ENCODE data around the gene IL17A.
"Not testable (repeated sequence)": the region's sequence is repeated elsewhere in the genome, so short reads cannot be mapped to it uniquely, and the experiment has no call there.

Gene IL17A

DNA sequence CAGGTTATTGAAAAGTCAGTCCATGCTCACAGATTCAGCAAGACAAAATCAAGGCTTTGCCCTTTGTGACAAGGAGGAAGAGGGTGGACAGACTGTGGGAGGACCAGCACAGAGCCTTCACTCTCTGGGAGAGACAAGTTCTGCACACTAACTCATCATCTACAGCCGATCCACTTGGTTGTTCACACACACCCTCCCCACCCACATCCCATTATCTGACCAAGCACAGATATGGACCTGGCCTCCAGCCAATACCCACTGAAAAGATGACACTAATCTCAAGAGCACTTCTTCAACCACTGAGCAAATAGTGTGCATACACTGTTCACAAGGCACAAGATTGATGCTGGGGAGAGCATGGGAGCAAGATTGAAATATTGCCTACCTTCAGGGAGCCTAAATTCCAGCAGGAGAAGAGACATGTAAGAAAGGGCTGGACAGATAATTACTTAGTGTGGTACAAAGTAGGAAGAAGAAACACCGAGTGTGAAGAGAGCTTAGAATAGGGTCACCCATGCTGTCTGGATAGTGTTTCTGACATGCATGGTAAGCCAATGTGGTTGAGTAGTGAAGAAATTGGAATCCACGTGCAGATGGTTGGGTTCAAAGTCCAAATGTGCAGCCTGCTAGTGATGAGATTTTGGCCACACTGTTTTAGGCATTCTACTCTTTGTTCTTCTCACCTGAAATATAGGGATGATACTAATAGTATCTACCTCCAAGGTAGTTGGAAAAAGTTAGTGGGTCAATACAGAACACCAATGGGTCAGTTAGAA is 21.7 kb upstream of the IL17A start:
- no peak for DNase-seq

GRCh38 chr6:52167267-52167666 is 18.9 kb upstream of the IL17A start:
- DNase-seq: no peak

GRCh38 chr6:52168351-52168750 is 17.8 kb upstream of the IL17A start:
- not testable (repeated sequence) for DNase-seq

- no peak for DNase-seq
These were observed 12.1 kb upstream of the IL17A start for GRCh38 chr6:52174118-52174517.

- DNase-seq: peak; percentile 23
These were observed 9.6 kb upstream of the IL17A start for GRCh38 chr6:52176550-52176949.

- no peak for DNase-seq
These were observed 8.2 kb upstream of the IL17A start for GRCh38 chr6:52177961-52178360.

DNA sequence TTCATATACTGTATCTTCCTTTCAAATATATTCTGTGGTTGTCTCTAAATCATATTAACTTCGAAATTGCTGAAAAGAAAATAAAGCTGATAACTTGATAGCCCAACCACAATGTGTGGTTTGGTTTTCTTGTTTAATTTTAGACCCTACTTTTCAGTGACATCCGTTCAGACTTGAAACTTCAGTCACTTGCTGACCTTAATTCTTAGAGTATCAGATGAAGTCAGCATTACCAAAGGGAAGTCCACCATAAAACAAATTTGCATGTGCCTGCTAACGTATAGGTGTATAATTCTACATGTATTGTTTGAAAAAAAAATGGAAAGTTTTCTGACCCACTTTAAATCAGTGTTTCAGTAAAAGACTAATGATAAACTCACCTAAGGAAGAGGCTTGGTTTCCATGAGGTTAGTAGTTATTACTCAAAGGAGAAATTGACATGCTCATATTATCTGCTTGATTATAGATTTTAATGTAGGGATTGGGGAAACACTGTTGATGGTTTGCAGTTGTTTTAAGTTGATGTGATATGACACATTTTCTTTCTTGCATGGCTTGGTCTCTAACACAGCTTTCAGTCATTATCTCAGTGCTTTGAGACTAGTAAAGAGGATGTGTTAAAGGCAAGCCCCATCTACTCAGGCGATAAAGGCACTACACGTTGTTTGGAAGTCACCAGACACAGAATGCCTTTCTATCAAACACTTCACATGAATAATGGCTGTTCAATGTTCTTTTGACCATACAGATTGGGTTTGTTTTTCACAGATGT is 5.2 kb upstream of the IL17A start:
- no peak for DNase-seq

DNA sequence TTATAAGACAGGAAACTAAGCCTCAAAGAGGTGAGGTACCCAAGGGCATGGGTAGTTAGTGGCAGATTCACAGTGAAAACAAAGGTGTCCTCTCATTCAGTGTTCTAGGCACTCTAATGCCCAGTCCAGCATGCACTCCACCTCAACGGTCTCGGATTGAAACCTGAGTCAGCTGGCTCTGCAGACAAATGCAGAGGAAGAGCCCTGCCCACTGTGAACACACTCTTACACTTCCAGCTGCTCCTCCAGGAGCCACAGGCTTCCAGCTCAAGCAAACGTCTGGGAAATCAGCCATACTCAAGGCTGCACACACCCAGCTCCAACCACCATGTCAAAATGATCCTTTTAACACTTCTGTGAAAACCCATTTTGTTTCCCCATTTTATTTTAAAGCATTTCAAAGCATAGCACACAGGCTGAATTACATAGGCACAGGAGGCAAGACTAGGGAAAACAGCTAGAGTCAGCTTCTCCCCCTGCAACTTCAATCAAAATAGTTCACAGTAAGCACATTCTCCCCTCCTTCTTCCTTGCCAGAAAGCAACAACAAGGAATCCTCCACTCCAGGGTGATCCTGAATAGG is 3.0 kb upstream of the IL17A start:
- DNase-seq: no peak

- no peak for DNase-seq
These were observed 305 bp downstream of the IL17A start for GRCh38 chr6:52186480-52186879.

- no peak for DNase-seq
These were observed 923 bp downstream of the IL17A start for GRCh38 chr6:52187098-52187497.

DNA sequence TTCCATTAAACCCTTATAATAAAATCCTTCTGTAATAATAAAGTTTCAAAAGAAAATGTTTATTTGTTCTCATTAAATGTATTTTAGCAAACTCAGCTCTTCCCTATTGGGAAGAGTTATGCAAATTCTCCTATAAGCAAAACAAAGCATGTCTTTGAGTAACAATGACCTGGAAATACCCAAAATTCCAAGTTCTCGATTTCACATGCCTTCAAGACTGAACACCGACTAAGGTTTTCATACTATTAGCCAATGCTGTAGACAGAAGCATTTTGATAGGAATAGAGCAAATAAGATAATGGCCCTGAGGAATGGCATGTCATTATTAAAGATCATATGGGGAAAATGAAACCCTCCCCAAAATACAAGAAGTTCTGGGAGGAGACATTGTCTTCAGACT is 3.8 kb downstream of the IL17A start:
- no peak for DNase-seq

DNA sequence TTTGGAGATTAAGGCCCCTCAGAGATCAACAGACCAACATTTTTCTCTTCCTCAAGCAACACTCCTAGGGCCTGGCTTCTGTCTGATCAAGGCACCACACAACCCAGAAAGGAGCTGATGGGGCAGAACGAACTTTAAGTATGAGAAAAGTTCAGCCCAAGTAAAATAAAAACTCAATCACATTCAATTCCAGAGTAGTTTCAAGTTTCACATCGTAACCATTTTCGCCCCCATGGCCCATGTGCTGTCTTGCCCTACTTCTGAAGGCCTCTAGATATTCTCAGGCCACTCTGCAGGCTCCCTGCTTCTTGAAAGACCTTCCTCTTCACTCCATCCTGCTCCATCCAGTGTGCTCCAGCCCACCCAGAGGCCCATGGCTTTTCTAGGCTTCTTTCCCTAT is 4.2 kb downstream of the IL17A start:
- no peak for DNase-seq

DNA sequence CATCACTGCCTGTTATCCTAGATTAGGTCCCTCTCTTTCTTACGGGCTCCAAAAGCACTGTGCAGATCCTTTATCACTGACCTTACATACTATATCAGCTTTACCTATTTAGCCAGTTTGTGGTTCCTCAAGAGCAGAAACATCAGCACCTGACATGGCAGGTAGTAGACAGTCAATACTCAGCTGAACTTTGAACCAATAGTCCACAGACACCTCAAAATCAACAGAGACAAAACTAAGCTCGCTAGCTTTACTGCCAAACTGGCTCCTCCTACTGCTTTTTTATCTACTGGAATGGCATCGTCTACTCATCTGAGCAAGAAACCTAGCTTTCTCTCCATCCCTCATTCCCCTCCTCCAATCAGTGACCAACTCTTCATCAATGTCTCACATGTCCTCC is 5.6 kb downstream of the IL17A start:
- no peak for DNase-seq

DNA sequence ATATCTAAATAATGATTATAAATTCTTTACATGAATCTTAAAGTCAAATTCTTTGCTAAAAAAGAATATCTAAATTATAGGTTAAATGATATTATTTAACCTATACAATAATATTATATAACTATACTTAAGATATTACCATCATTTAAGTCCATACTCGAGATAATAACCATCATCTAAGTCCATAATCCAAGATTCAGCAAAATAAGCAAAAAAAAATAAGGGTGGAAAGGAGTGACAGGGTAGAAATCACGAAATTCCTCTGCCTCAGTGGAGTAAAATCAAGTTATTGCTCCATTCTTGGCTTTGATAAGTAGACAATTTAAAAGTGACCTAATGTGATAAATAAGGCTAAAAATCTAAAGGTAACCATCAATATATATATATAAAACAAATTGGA is 9.7 kb downstream of the IL17A start:
- DNase-seq: no peak

- not testable (repeated sequence) for DNase-seq
These were observed 13.9 kb downstream of the IL17A start for GRCh38 chr6:52200088-52200487.

DNA sequence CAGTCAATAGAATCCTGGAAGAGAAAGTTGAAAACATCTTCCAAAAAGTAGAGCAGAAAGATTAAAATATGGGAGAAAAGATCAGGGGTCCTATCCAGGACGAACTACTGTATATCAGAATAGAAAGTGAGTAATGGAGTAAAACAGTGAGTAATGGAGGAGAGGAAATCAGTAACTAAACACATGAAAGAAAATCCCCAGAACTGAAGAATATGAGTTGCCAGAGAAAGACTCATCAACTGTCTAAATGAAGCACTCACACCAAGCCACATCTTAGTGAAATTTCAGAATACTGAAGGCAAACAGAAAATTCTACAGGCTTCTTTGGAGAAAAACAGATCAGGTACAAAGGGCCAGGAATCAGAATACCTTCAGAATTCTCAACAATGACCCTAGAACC is 14.9 kb downstream of the IL17A start:
- no peak for DNase-seq

DNA sequence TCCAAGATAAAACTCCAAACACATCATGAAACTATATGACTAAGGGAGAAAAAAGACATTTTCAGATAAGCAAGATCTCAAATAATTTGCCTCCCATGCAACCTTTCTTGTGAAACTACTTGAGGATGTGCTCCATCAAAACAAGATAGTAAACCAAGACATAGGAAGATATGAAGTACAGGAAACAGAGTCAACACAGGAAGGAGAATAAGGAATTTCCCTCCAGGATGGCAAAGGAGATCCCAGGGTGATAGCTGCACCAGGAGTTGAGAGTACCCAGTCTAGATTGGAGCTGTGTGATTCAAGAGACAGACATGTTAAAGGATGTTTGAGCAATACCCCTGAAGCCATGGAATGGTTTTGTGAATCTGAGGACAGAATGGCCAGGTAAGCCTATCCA is 15.3 kb downstream of the IL17A start:
- DNase-seq: no peak

- DNase-seq: no peak
These were observed 20.9 kb downstream of the IL17A start for GRCh38 chr6:52207066-52207465.

GRCh38 chr6:52208612-52209011 is 22.4 kb downstream of the IL17A start:
- no peak for DNase-seq

DNA sequence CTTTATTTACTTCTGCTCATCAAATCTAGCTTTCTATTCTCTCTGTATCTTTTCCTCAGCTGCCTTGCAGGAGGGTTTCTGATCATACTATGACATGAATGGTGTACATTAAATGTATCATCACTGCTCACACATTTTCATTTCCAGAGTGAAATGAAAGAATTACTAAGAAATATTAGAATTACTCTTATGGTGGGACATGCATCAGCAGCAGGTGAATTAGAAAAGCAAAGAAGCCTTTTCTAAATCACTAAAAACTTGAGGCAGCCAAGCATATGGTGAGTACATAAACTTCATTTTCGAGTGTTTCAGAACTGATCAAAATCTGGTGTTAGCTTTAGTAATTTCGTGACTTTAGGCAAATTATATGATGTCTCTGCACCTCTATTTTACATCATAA is 23.6 kb downstream of the IL17A start:
- DNase-seq: no peak

DNA sequence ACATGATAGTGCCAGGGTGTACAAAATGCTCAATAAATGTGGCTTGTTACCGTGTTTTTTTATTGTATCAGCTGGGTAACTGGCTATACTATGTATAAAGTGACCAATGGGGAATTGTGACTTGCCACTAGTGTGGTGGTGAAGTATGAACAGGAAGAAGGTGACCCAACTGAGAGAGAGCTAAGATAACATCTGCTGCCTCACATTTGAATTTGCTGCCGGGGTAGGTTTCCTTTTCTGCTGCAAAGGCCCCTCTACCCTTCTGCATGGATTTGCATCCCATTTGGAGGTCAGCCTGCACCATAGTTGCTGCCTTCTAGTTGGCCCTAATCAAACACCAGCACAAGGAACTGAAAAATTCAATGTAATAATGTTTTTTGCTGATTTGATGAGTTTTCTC is 24.1 kb downstream of the IL17A start:
- no peak for DNase-seq

GRCh38 chr6:52213127-52213526 is 27.0 kb downstream of the IL17A start:
- DNase-seq: peak; percentile 7

GRCh38 chr6:52215787-52216186 is 29.6 kb downstream of the IL17A start:
- DNase-seq: no peak

DNA sequence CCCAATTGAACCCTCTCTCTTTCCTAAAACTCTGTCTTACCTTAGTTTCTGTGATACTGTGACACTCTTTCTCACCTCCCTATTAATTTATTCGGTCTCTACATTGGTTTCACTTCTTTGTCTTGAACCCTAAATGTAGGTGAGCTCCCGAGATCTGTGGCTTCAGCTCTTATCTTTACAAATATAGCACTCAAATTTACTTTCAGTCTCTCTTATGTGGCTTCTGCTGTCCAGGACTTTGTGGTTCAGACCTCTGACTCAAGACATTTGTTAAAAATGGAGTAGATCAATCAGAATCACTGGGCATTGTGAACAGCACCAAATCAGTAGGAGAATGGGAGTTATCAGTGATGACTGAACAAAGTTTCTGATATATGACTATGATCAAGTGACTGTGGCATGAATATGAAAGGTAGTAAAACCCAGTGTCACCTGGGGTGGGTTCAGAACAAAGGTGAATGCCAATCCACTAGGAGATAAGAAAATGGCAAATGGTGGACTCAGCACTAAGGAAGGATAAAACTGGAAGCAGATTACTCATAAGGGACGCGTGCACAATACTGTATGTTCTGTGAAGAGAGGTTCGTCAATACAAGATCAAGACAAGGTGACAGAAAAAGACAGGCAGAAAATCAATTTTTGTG is 30.9 kb downstream of the IL17A start:
- DNase-seq: no peak
